ENCODE measurements around the gene ARHGAP23.

ARHGAP23 gene

GRCh38 chr17:38428112-38428642 lies at the start of gene ARHGAP23:
Gene ARHGAP23, plus strand, starts transcription at chr17:38428464. Its CDS starts 22 bp downstream, at chr17:38428486.
- DNase-seq (ENCODE audit: low read depth, low spot score), result no peak

GRCh38 chr17:38379448-38379847 lies 48.8 kb upstream of the ARHGAP23 start:
- no peak for DNase-seq (ENCODE audit: low read depth, low spot score)

DNA sequence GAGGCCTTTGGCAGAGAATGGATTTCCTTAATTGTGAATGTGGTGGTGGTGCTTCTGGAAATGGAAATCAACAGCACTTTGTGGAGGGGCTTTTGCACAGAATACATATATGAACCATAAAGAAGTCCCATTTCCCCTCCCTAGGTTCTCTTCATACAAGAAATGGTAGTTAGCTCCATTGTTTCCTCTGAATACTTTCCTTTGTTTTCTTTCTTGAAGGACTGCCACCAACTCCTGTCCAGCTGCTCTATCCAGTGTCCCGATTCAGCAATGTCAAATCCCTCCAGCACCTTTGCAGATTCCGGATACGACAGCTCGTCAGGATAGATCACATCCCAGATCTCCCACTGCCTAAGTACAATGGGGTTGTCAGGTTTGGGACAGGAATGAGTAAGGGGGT lies 33.2 kb upstream of the ARHGAP23 start:
- DNase-seq (ENCODE audit: low read depth, low spot score), result no peak

GRCh38 chr17:38397227-38397626 lies 31.0 kb upstream of the ARHGAP23 start:
- DNase-seq (ENCODE audit: low read depth, low spot score), result no peak

GRCh38 chr17:38400286-38400685 lies 28.0 kb upstream of the ARHGAP23 start:
- no peak for DNase-seq (ENCODE audit: low read depth, low spot score)

GRCh38 chr17:38401459-38401858 lies 26.8 kb upstream of the ARHGAP23 start:
- DNase-seq (ENCODE audit: low read depth, low spot score), result no peak

DNA sequence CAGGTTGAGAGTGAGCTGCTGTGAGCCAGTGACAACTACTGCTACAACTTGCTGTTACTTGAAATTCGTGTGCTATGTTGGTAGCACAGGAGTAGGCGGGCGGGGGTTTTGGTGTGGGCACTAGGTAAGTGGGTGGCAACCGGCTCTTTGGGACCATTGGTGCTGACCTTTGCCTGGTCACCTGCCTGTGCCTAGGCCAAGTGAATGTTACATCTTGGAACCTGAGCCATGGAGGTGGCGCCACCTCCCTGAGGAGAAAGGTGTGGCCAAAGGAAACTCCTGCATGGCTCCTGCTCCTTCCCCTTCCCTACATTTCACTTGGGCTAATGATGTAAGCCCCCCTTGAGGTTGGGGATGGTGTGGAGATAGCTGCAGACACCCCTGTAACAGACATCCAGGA lies 25.4 kb upstream of the ARHGAP23 start:
- DNase-seq (ENCODE audit: low read depth, low spot score), result no peak

DNA sequence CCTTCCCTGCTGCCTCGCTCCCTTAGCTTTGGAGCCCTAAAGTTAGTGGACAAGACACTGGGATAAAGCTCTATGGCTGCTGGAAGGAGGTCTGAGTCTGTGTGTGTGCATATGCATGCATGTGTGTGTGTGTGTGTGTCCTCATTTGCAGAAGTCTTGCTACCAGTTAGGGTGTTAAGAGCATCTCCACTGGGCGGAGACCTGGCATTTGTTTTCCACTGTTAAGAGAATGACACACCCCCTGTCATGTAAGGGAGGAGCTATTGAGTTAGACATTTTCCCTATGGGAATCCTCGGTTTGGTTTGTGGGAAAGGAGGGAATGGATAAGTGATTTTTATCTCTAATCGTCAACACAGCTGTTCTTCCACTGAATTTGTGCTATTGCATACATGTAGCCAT lies 24.8 kb upstream of the ARHGAP23 start:
- no peak for DNase-seq (ENCODE audit: low read depth, low spot score)

- DNase-seq (ENCODE audit: low read depth, low spot score), result no peak
Observed at GRCh38 chr17:38404174-38404943, 23.9 kb upstream of the ARHGAP23 start.

DNA sequence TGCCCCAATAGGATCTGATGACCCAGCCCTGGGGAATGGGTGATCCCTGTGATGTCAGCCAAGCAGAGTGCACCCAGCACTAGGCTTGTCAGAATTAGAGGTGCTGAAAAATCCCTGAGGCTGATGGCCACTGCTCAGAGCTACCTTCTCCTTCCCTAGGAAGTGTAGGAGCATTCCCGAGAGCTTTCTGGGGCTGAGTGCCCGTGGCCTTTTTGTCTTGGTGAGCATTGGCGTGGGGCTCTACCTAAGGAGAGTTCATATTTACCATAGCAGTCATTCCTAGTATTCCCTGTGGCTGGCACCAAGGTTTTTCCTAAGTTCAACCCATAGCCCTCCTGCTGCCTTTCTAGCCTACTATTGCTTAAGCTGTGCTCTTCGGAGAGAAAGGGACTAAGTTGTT lies 22.6 kb upstream of the ARHGAP23 start:
- no peak for DNase-seq (ENCODE audit: low read depth, low spot score)

- no peak for DNase-seq (ENCODE audit: low read depth, low spot score)
Observed at GRCh38 chr17:38410201-38410600, 18.1 kb upstream of the ARHGAP23 start.

GRCh38 chr17:38415250-38416194 lies 12.7 kb upstream of the ARHGAP23 start:
- no peak for DNase-seq (ENCODE audit: low read depth, low spot score)

GRCh38 chr17:38416840-38417209 lies 11.4 kb upstream of the ARHGAP23 start:
- DNase-seq (ENCODE audit: low read depth, low spot score), result no peak

DNA sequence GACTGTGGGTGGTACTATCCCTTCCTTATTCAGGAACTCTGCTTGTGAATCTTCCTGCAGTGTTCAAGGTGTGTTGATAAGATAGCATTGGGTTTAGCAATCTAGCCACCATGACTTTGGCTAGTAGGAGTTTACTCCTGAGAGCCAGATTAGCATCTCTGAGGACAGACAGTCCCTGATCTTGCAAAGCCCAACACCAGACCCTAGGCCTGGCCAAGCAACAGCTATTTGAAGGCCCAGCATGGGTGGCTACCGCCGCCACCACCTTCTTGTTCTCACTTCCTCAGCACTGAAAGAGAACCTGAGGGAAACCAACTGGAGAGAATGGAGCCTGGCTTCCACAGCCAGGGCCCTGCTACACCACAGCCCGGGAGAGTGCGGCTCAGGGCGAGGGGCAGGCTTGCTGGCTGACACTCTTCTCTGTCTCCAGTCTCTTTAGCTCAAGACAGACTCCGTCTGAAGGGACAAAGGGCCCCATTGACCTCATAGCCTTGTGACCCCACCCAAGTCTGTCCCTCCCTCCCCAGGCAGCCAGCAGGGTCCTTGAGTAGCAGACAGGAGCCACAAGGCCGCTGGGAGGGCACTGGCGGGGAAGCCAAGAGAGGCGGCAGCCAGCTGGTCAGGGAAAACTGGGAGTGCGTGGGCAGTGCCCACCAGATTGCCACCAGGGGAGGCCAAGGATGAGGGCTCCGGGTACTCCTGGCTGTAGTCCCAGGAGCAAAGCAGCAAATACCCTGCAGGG lies 10.9 kb upstream of the ARHGAP23 start:
- no peak for DNase-seq (ENCODE audit: low read depth, low spot score)

DNA sequence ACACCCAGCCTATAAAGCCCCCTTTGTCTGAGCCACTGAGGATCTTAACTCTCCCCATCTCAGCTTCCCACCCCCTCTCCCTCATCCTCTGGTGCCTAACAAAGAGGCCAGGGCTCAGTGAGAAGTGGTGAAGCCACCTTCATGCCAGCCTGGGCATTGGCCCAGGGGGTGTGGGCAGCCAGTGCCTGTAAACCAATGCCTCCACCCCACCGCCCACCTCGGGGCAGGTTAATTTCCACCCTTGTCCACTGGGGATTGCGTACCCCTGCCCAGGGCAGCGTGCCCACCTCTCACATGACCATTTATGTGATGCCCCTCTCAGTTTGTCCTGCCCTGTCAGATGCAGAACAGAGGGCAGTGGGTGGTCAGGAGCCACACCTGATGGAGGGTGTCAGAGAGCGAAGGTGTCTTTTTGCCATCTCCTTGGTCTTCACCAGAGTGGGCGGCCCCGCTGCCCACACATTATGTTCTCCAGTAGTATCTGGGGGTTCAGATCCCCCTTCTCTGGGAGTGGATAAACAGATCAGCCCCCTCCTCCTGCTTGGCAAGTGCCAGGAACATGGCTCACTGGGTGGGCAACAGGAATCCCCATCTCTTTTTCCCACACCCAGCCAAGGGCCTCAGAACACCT lies 10.1 kb upstream of the ARHGAP23 start:
- DNase-seq (ENCODE audit: low read depth, low spot score), result no peak

GRCh38 chr17:38418693-38419507 lies 9.4 kb upstream of the ARHGAP23 start:
- no peak for DNase-seq (ENCODE audit: low read depth, low spot score)

DNA sequence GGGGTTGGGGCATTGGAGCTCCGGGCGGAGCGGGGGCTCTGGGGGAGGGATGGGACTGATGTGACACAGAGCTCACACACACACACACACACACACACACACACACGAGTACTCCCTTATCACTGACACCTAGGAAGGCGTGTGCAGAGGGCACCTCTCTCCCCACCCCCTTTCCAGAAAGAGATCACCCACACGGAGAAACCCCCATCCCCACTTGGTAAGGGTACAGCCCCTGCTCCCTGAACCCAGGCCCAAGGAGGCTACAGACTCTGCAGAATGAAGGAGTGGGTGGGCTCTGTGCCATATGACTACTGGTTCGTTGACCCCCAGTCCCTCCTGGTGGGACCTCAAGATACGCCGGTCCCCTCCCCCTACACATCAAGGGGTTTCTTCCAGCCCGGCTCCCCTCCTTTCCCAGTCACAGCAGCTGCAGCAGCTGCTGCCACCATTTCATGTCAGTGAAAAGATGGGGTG lies 8.7 kb upstream of the ARHGAP23 start:
- no peak for DNase-seq (ENCODE audit: low read depth, low spot score)

GRCh38 chr17:38420518-38420917 lies 7.7 kb upstream of the ARHGAP23 start:
- DNase-seq (ENCODE audit: low read depth, low spot score), result no peak

DNA sequence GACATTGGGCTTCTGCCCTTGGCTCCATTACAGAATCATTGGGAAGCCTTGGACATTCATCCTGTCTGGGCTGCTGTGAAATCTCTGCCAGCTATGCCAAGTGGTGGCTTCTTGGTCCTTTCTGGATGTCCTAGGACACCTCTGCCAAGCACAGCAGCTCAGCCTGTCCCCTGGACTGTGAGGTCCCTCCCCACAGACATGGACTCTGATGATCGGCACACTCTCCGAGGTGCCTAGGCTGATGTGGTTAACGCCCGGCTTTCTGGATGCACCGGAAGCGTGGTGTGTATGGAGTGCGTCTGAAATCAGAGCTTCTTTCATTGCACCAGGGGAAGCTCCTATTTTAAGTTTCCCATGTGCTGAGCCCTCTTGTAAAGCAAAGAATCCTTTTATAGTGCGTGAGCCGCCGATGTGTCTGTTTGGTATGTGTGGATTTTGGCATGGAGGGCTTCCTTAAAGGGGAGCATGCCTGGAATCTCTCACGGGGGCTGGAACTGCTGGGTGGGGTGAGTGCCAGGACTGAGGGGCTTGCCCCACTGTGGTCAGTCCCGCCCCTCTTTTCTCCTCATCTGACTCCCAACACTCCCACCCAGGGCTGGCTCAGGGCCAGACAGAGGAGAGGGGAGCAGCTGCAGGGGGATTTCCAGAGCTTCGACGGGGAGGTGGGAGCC lies 7.0 kb upstream of the ARHGAP23 start:
- no peak for DNase-seq (ENCODE audit: low read depth, low spot score)
